ENCODE data around the gene C12orf57.

- TF ChIP-seq CTCF (conservative IDR thresholded peaks at IDR 0.05) (no peak), ZFX (IDR thresholded peaks at IDR 0.05) (no peak)
Observed at GRCh38 chr12:6977653-6978052, 33.8 kb downstream of the C12orf57 start.
